OCI-LY7 (cell line): Measurements from ENCODE around the gene TSPAN13.

Source experiments
- CTCF ChIP-seq: fragments of 200-600 bp; sonication (generic); conservative IDR thresholded peaks from 2 replicates; pipeline ENCODE4 v1.5.1; 2014; ENCODE audit warnings: mild to moderate bottlenecking, antibody characterized with exemption, low read length, moderate library complexity, mixed read lengths
- EZH2phosphoT487 ChIP-seq: fragments of 200-600 bp; sonication (generic); IDR thresholded peaks from 2 replicates; pipeline ENCODE4 v1.6.1; 2018; ENCODE audit warnings: low read depth, borderline replicate concordance, mild to moderate bottlenecking, mixed run types, antibody characterized with exemption, low read length, moderate library complexity, mixed read lengths

GRCh38 chr7:16803125-16803524 lies 49.6 kb downstream of the TSPAN13 start:
- TF ChIP-seq CTCF, result no peak
- TF ChIP-seq EZH2phosphoT487, result no peak
